ENCODE measurements around the gene SRSF3.

GRCh38 chr6:36651659-36652379, 57.7 kb downstream of the SRSF3 start:
- TF ChIP-seq CTCF (IDR thresholded peaks at IDR 0.05; ENCODE audit: insufficient read depth, low read length, poor library complexity, severe bottlenecking) (no peak), EZH2phosphoT487 (conservative IDR thresholded peaks at IDR 0.05; ENCODE audit: low read length) (no peak)

Measured in SU-DHL-6 (cell line).